ENCODE data around the gene KCTD12.

The KCTD12 gene

GRCh38 chr13:76853481-76853880 is 32.7 kb downstream of the KCTD12 start:
- H3K4me3 ChIP-seq (ENCODE audit: low read length): no peak overlapping the region

DNA sequence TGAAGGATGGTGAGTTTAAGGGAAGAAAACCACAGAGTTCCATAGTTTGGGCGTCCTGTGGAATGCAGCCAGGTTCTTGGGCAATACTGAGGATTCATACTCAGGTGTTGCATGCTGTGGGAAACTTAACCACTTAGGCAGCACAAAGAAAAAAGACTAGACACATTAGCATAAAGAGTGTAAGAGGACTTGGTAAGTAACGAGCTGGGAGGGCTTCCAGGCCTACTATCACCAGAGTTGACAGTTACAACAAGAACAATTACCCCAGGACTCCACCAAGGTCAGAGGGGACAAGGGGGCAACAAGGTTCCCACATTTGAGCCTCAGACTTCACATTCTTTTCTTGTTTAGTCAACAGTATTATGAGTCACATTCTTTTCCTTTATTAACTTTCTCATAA is 33.2 kb downstream of the KCTD12 start:
- H3K4me3 ChIP-seq (ENCODE audit: low read length): no peak overlapping the region
- no peak for TF ChIP-seq ZNF274 (IDR thresholded peaks at IDR 0.05; ENCODE audit: low read depth, low read length)

More at GRCh38 chr13:76853481-76853880, 32.7 kb downstream of the KCTD12 start:
- TF ChIP-seq ZNF274 (IDR thresholded peaks at IDR 0.05; ENCODE audit: low read depth, low read length): no peak

DNA sequence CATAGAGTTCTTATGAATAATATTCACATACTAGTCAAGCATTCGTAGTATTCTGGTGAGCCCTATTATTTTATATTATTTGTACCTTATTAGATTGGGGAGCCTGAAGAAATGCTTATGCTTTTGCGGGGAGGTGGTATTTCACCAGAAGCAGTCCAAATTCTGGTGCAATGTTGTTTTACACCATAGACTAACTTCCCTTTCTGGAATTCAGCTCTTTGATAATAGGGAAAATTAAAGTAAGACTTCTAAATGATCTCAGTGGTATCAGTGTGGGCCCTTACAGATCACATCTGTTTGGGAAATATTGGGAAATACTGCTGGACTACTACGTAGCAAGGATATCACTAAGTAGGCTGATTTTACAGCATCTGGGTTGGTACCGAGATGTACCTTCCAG is 34.2 kb downstream of the KCTD12 start:
- no peak overlapping the region for H3K4me3 ChIP-seq (ENCODE audit: low read length)
- no peak for TF ChIP-seq ZNF274 (IDR thresholded peaks at IDR 0.05; ENCODE audit: low read depth, low read length)

DNA sequence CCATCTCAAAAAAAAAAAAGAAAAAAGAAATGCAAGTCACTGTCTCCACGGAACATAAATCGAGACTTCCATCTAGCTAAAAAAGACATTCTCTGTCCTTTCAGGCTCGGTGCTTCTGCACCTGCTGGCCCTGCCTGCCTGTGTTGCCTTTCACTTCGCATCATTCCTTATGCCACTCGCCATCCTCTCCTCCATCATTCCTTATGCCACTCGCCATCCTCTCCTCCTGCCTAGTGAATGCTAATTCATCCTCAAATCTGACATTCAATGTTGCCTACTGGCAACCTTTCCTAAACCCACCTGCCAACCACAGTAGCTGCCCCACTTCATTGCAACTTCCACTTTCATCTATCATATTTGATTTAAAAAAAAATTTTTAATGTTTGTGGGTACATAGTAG is 36.7 kb downstream of the KCTD12 start:
- TF ChIP-seq ZNF274 (IDR thresholded peaks at IDR 0.05; ENCODE audit: low read depth, low read length): no peak
- no peak overlapping the region for H3K4me3 ChIP-seq (ENCODE audit: low read length)

DNA sequence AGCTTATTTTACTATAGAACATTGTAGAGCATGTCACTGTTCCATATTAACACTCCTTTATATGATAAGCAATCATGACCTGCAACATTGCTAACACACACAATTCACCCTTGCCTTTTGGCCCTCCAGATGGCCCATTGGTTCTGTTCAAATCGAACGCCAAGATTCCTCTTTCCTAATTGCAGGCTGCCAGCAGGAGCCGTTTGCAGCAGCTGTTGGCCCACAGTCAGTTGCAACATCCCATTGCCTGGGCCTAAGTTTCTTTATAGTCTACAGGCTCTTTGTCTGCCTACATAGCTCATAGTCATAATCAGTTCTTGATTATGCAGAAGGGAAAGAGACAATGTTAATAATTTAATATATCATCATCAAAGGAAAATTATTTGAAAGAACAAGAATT is 37.6 kb downstream of the KCTD12 start:
- no peak overlapping the region for H3K4me3 ChIP-seq (ENCODE audit: low read length)
- TF ChIP-seq ZNF274 (IDR thresholded peaks at IDR 0.05; ENCODE audit: low read depth, low read length): no peak

GRCh38 chr13:76846363-76846762 is 39.8 kb downstream of the KCTD12 start:
- no peak for TF ChIP-seq ZNF274 (IDR thresholded peaks at IDR 0.05; ENCODE audit: low read depth, low read length)

GRCh38 chr13:76845865-76846264 is 40.3 kb downstream of the KCTD12 start:
- no peak overlapping the region for H3K4me3 ChIP-seq (ENCODE audit: low read length)
- no peak for TF ChIP-seq ZNF274 (IDR thresholded peaks at IDR 0.05; ENCODE audit: low read depth, low read length)

More at GRCh38 chr13:76846363-76846762, 39.8 kb downstream of the KCTD12 start:
- H3K4me3 ChIP-seq (ENCODE audit: low read length): no peak overlapping the region

GRCh38 chr13:76845367-76845766 is 40.8 kb downstream of the KCTD12 start:
- no peak overlapping the region for H3K4me3 ChIP-seq (ENCODE audit: low read length)
- TF ChIP-seq ZNF274 (IDR thresholded peaks at IDR 0.05; ENCODE audit: low read depth, low read length): no peak

DNA sequence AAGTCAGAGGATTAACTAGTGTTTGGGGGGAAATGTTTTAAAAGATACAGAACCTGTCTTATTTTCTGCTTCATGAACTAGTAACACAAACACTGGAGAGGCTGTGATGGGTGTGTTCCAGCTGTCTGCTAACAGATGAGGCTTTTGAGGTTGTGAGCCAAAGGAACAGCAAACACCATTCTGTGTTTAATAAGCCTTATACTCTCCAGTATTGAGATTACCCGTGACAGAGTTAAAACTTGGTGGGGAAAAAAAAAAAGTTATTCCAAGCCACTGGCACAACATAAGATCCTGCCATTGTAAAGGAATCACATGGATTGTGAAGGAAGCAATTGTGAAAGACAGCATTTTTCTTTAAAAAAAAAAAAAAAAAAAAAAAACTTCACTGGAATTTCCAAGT is 48.4 kb downstream of the KCTD12 start:
- no peak for TF ChIP-seq ZNF274 (IDR thresholded peaks at IDR 0.05; ENCODE audit: low read depth, low read length)

GRCh38 chr13:76836311-76836710 is 49.9 kb downstream of the KCTD12 start:
- no peak for TF ChIP-seq ZNF274 (IDR thresholded peaks at IDR 0.05; ENCODE audit: low read depth, low read length)

More for the DNA sequence above, 48.4 kb downstream of the KCTD12 start:
- no peak overlapping the region for H3K4me3 ChIP-seq (ENCODE audit: low read length)

DNA sequence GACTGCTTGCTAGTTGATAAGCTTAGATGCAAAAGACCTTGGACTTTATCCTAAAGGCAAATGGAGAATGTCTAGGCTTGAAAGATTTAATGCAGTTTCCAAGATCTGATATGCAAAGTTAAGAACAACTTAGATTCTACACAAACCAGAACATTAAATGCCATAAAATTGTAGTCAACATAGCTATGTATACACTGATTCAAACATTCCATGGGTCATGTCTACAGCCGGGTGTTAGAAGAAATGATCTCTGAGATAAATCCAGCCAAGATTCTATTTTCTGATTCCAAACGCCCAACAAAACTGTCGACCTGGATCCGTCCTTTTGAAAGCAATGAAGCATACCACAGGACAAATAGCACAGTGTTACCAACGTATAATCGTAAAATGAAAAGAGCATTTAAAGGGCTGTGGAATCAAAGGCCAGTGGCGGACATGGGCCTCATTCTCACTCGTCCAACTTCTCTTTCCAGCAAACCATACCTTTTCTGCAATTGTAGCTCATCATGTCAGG is 52.7 kb downstream of the KCTD12 start:
- H3K4me3 ChIP-seq (ENCODE audit: low read length): no peak overlapping the region
- TF ChIP-seq ZNF274 (IDR thresholded peaks at IDR 0.05; ENCODE audit: low read depth, low read length): no peak

More at GRCh38 chr13:76836311-76836710, 49.9 kb downstream of the KCTD12 start:
- no peak overlapping the region for H3K4me3 ChIP-seq (ENCODE audit: low read length)

DNA sequence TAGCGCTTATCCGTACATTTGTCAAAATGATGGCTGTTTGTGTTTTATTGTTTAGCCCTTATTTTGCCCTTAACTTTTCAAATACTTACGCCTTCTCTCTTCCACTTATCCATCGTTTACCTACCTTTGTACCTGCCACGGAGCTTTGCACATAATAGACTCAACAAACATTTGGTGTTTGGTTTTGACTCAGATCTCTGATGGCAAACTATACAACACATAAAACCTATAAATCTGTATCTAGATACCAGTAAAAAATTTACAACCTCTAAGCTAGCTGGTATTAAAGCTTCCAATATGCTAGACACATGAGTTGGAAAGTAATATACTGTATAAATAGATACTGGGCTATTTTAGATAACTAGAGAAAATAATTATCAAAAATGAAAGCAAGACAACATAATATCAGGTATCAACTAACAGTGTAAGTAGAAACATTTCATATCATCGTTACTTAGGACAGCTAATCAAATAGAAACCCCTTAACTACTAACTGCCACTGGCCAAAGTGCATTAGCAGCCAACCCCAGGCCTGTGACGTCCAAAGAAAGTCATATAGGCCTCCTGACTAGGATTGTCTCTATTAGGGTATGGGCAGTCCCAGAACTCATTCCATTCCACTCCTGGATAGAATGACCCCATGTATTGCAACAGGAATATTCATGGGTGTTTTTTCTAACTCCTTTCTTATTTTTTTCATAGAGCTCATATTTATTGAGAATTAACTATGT is 53.8 kb downstream of the KCTD12 start:
- no peak overlapping the region for H3K4me3 ChIP-seq (ENCODE audit: low read length)
- no peak for TF ChIP-seq ZNF274 (IDR thresholded peaks at IDR 0.05; ENCODE audit: low read depth, low read length)

GRCh38 chr13:76830805-76831204 is 55.4 kb downstream of the KCTD12 start:
- no peak overlapping the region for H3K4me3 ChIP-seq (ENCODE audit: low read length)
- no peak for TF ChIP-seq ZNF274 (IDR thresholded peaks at IDR 0.05; ENCODE audit: low read depth, low read length)
